Loucy (cell line): ENCODE results near the gene NSFL1C.

Experiments used
- EZH2phosphoT487 ChIP-seq: fragments of 200-600 bp; IDR thresholded peaks from 2 replicates; pipeline ENCODE4 v1.6.1; 2018; ENCODE audit warnings: antibody characterized with exemption, mild to moderate bottlenecking, moderate library complexity, borderline replicate concordance
- TF ChIP-seq, protein P1 (sequence below): fragments of 200-600 bp; sonication (generic); conservative IDR thresholded peaks from 2 replicates; pipeline ENCODE4 v1.5.1; 2014; ENCODE audit warnings: mild to moderate bottlenecking, antibody characterized with exemption, low read length

DNA sequence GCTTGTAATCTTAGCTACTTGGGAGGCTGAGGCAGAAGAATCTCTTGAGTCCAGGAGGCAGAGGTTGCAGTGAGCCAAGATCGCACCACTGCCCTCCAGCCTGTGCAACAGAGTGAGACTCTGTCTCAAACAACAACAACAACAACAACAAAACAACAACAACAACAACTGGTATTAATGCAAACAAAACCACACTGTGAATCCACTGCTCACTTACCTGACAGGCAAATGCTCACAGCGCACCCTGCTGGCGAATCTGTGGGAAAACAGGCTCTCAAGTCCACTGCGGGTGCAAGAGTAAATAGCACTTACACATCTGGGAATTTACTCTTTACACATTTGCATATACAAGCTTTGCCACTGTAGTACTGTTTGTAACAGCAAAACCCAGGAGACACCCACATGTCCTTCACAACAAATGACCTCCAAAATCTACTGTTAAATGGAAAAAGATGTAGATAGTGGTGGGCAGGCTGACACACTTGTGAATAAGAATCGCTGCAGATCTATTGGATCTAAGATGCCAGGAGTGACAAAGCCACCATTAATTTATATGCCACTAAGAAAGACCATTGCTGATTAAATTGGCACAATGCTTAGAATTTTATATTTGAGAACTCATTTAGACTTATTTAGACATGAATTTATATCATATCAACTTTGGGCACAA is 29.3 kb downstream of the NSFL1C start:
- TF ChIP-seq, protein P1, sequence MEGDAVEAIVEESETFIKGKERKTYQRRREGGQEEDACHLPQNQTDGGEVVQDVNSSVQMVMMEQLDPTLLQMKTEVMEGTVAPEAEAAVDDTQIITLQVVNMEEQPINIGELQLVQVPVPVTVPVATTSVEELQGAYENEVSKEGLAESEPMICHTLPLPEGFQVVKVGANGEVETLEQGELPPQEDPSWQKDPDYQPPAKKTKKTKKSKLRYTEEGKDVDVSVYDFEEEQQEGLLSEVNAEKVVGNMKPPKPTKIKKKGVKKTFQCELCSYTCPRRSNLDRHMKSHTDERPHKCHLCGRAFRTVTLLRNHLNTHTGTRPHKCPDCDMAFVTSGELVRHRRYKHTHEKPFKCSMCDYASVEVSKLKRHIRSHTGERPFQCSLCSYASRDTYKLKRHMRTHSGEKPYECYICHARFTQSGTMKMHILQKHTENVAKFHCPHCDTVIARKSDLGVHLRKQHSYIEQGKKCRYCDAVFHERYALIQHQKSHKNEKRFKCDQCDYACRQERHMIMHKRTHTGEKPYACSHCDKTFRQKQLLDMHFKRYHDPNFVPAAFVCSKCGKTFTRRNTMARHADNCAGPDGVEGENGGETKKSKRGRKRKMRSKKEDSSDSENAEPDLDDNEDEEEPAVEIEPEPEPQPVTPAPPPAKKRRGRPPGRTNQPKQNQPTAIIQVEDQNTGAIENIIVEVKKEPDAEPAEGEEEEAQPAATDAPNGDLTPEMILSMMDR: peak; percentile 91
- no peak for TF ChIP-seq EZH2phosphoT487
